HepG2 (cell line): Measurements from ENCODE around the gene PKMYT1. TPM values are rescaled to one million over a fixed set of nuclear protein-coding genes. Genes with fewer than 3 reads are reported as not detected.

Experiments used
- ATF3 ChIP-seq: sonication (generic); formaldehyde crosslinking; IDR thresholded peaks from 2 replicates; pipeline ENCODE4 v1.4.0; 2020; ENCODE audit warnings: missing genetic modification reagents
- CCAR2 ChIP-seq: fragments of 200-400 bp; formaldehyde crosslinking; optimal IDR thresholded peaks from 2 replicates; pipeline ENCODE3; 2018; ENCODE audit warnings: low read depth, mild to moderate bottlenecking, low read length, moderate library complexity
- CREM ChIP-seq, 2 experiments: sonication (generic) in 1 of 2; formaldehyde crosslinking in 1 of 2; IDR thresholded peaks; 2 replicates each; pipeline versions ENCODE4 v1.4.0 to v1.6.1; 2016 to 2020; ENCODE audit warnings: antibody characterized with exemption in 1 of 2, mild to moderate bottlenecking in 1 of 2, missing genetic modification reagents in 1 of 2
- KIAA2018 ChIP-seq: sonication (generic); formaldehyde crosslinking; IDR thresholded peaks from 2 replicates; pipeline ENCODE4 v1.5.0; 2020; ENCODE audit warnings: mild to moderate bottlenecking, missing genetic modification reagents, borderline replicate concordance
- TIGD3 ChIP-seq: sonication (generic); formaldehyde crosslinking; IDR thresholded peaks from 2 replicates; pipeline ENCODE4 v1.5.1; 2020; ENCODE audit warnings: mild to moderate bottlenecking, missing genetic modification reagents, borderline replicate concordance
- U2AF1 ChIP-seq: fragments of 200-400 bp; formaldehyde crosslinking; optimal IDR thresholded peaks from 2 replicates; pipeline ENCODE3; 2017; ENCODE audit warnings: mild to moderate bottlenecking, low read depth, low read length
- ZNF570 ChIP-seq: sonication (generic); formaldehyde crosslinking; IDR thresholded peaks from 2 replicates; pipeline ENCODE4 v1.4.0; 2020; ENCODE audit warnings: mild to moderate bottlenecking, missing genetic modification reagents, borderline replicate concordance
- polyA plus RNA-seq, 8 experiments: library from polyadenylated mRNA; depleted of rRNA in 3 of 8; stranded (reverse) in 7 of 8; unstranded in 1 of 8; fragments of >200 nt; fragmentation: Illumina TruSeq in 4 of 8; extraction: Trizol in 4 of 8; gene quantifications; 2 replicates each; pipeline versions ENCODE4 v1.2.1 to v1.2.3, GENCODE V29; 2011 to 2016; ENCODE audit warnings: low read depth in 4 of 8, missing spikeins in 1 of 8, mixed read lengths in 1 of 8; ENCODE audit not compliant: insufficient read depth in 1 of 8
- total RNA-seq, 5 experiments: library from RNA; depleted of rRNA; stranded (reverse); fragments of >200 nt; fragmentation: Illumina TruSeq; extraction: Trizol; gene quantifications; 2 replicates each; pipeline ENCODE4 v1.2.3, GENCODE V29; 2016; ENCODE audit warnings: low read depth in 1 of 5
- TF ChIP-seq, protein P1 (sequence below): IDR thresholded peaks from 2 replicates; pipeline ENCODE4 v1.6.1; 2016; ENCODE audit warnings: missing compliant biosample characterization, missing genetic modification reagents, borderline replicate concordance
- TF ChIP-seq, protein P2 (sequence below): sonication (generic); formaldehyde crosslinking; IDR thresholded peaks from 2 replicates; pipeline ENCODE4 v1.5.1; 2020; ENCODE audit warnings: mild to moderate bottlenecking, missing genetic modification reagents, borderline replicate concordance

Gene PKMYT1
- total and polyA plus RNA-seq, 2 of the 13 experiments (the other 11 are each of a cell fraction or from before 2014, with no cell fraction given): 7.0 to 27.8 TPM

DNA sequence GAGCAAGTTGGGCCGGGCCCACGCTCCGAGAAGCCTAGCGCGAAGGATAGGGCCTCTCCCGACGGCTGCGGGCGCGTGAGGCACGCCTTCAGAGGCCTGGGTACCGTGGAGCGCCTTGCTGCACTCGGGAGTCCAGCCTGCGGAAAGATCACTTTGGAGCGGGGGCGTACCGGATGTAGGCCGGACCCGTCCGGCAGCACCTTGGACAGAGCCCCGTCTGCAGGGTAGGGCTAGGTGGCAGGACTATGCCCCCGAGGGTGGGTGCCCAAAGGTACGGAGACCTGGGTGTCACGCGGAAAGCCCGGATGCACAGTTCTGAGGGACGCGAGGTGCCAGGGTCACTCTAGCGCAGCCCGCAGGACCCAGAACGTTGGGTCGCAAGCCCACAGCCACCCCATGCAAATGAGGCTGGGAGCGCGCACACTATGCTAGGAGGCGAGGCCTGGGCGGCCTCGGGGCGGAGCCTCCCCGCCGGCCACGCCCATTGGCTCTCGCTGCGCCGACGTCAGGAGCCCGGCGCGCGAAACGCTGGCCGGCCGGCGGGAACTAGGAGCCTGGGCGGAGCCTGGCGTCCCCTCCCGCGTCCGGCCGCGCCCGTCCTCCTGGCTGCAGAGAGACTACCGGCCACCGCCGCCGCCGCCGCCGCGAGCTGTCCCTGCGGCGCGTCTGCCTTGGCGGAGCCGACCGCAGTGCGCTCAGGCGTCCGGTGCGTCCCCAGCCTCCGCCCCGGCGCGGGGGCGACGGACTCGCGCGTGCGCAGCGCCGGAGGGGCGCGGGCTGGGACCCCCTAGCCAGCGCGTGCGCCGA is 11.3 kb downstream of the PKMYT1 start, which contains the start of gene PAQR4 (continued):
- TF ChIP-seq TIGD3 (CRISPR knock-in tag) (peak; percentile 91; the same call in 1 of the 2 replicates), ATF3 (CRISPR knock-in tag) (peak; percentile 74; the same call in 1 of the 2 replicates), CREM (IDR thresholded peaks at IDR 0.05) (peak; percentile 49; the same call in 1 of the 2 replicates), CREM (CRISPR knock-in tag; IDR thresholded peaks at IDR 0.05) (0 out of 2 replicates have a peak, but pooled peaks have one; percentile 30), U2AF1 (no peak), KIAA2018 (no peak), CCAR2 (no peak), ZNF570 (CRISPR knock-in tag) (peak; percentile 83; the same call in 1 of the 2 replicates)
- TF ChIP-seq, protein P1, sequence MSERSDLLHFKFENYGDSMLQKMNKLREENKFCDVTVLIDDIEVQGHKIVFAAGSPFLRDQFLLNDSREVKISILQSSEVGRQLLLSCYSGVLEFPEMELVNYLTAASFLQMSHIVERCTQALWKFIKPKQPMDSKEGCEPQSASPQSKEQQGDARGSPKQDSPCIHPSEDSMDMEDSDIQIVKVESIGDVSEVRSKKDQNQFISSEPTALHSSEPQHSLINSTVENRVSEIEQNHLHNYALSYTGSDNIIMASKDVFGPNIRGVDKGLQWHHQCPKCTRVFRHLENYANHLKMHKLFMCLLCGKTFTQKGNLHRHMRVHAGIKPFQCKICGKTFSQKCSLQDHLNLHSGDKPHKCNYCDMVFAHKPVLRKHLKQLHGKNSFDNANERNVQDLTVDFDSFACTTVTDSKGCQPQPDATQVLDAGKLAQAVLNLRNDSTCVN (CRISPR knock-in tag): peak; percentile 95
- TF ChIP-seq, protein P2, sequence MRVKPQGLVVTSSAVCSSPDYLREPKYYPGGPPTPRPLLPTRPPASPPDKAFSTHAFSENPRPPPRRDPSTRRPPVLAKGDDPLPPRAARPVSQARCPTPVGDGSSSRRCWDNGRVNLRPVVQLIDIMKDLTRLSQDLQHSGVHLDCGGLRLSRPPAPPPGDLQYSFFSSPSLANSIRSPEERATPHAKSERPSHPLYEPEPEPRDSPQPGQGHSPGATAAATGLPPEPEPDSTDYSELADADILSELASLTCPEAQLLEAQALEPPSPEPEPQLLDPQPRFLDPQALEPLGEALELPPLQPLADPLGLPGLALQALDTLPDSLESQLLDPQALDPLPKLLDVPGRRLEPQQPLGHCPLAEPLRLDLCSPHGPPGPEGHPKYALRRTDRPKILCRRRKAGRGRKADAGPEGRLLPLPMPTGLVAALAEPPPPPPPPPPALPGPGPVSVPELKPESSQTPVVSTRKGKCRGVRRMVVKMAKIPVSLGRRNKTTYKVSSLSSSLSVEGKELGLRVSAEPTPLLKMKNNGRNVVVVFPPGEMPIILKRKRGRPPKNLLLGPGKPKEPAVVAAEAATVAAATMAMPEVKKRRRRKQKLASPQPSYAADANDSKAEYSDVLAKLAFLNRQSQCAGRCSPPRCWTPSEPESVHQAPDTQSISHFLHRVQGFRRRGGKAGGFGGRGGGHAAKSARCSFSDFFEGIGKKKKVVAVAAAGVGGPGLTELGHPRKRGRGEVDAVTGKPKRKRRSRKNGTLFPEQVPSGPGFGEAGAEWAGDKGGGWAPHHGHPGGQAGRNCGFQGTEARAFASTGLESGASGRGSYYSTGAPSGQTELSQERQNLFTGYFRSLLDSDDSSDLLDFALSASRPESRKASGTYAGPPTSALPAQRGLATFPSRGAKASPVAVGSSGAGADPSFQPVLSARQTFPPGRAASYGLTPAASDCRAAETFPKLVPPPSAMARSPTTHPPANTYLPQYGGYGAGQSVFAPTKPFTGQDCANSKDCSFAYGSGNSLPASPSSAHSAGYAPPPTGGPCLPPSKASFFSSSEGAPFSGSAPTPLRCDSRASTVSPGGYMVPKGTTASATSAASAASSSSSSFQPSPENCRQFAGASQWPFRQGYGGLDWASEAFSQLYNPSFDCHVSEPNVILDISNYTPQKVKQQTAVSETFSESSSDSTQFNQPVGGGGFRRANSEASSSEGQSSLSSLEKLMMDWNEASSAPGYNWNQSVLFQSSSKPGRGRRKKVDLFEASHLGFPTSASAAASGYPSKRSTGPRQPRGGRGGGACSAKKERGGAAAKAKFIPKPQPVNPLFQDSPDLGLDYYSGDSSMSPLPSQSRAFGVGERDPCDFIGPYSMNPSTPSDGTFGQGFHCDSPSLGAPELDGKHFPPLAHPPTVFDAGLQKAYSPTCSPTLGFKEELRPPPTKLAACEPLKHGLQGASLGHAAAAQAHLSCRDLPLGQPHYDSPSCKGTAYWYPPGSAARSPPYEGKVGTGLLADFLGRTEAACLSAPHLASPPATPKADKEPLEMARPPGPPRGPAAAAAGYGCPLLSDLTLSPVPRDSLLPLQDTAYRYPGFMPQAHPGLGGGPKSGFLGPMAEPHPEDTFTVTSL (CRISPR knock-in tag): no peak
